ENCODE results near the gene SCAPER.

The SCAPER gene

GRCh38 chr15:76756381-76756780 lies 148.8 kb downstream of the SCAPER start:
- TF ChIP-seq REST (IDR thresholded peaks at IDR 0.05; ENCODE audit: insufficient read depth in 1 of 2, low read depth in 2 of 2, low read length in 2 of 2) (no peak), TAF1 (IDR thresholded peaks at IDR 0.05; ENCODE audit: borderline replicate concordance, insufficient read depth, low read length) (no peak), FOXP2 (optimal IDR thresholded peaks at IDR 0.05; ENCODE audit: borderline replicate concordance, extremely low read depth, extremely low read length, insufficient read depth) (no peak), POLR2AphosphoS5 (IDR thresholded peaks at IDR 0.05; ENCODE audit: low read depth, low read length) (no peak), SIN3A (IDR thresholded peaks at IDR 0.05; ENCODE audit: borderline replicate concordance, insufficient read depth, low read length) (no peak)

GRCh38 chr15:76753771-76754170 lies 151.4 kb downstream of the SCAPER start:
- TF ChIP-seq FOXP2 (optimal IDR thresholded peaks at IDR 0.05; ENCODE audit: borderline replicate concordance, extremely low read depth, extremely low read length, insufficient read depth), result no peak
- TF ChIP-seq REST (IDR thresholded peaks at IDR 0.05; ENCODE audit: insufficient read depth in 1 of 2, low read depth in 2 of 2, low read length in 2 of 2), result no peak
- no peak for TF ChIP-seq POLR2AphosphoS5 (IDR thresholded peaks at IDR 0.05; ENCODE audit: low read depth, low read length)
- no peak for TF ChIP-seq SIN3A (IDR thresholded peaks at IDR 0.05; ENCODE audit: borderline replicate concordance, insufficient read depth, low read length)
- no peak for TF ChIP-seq TAF1 (IDR thresholded peaks at IDR 0.05; ENCODE audit: borderline replicate concordance, insufficient read depth, low read length)

GRCh38 chr15:76753131-76753530 lies 152.0 kb downstream of the SCAPER start:
- no peak for TF ChIP-seq POLR2AphosphoS5 (IDR thresholded peaks at IDR 0.05; ENCODE audit: low read depth, low read length)
- no peak for TF ChIP-seq REST (IDR thresholded peaks at IDR 0.05; ENCODE audit: insufficient read depth in 1 of 2, low read depth in 2 of 2, low read length in 2 of 2)
- TF ChIP-seq FOXP2 (optimal IDR thresholded peaks at IDR 0.05; ENCODE audit: borderline replicate concordance, extremely low read depth, extremely low read length, insufficient read depth), result no peak

GRCh38 chr15:76752549-76752948 lies 152.6 kb downstream of the SCAPER start:
- no peak for TF ChIP-seq TAF1 (IDR thresholded peaks at IDR 0.05; ENCODE audit: borderline replicate concordance, insufficient read depth, low read length)
- no peak for TF ChIP-seq POLR2AphosphoS5 (IDR thresholded peaks at IDR 0.05; ENCODE audit: low read depth, low read length)
- no peak for TF ChIP-seq REST (IDR thresholded peaks at IDR 0.05; ENCODE audit: insufficient read depth in 1 of 2, low read depth in 2 of 2, low read length in 2 of 2)
- no peak for TF ChIP-seq SIN3A (IDR thresholded peaks at IDR 0.05; ENCODE audit: borderline replicate concordance, insufficient read depth, low read length)
- no peak for TF ChIP-seq FOXP2 (optimal IDR thresholded peaks at IDR 0.05; ENCODE audit: borderline replicate concordance, extremely low read depth, extremely low read length, insufficient read depth)

- TF ChIP-seq TAF1 (IDR thresholded peaks at IDR 0.05; ENCODE audit: borderline replicate concordance, insufficient read depth, low read length) (no peak), FOXP2 (optimal IDR thresholded peaks at IDR 0.05; ENCODE audit: borderline replicate concordance, extremely low read depth, extremely low read length, insufficient read depth) (no peak), POLR2AphosphoS5 (IDR thresholded peaks at IDR 0.05; ENCODE audit: low read depth, low read length) (no peak), REST (IDR thresholded peaks at IDR 0.05; ENCODE audit: insufficient read depth in 1 of 2, low read depth in 2 of 2, low read length in 2 of 2) (no peak), SIN3A (IDR thresholded peaks at IDR 0.05; ENCODE audit: borderline replicate concordance, insufficient read depth, low read length) (no peak)
These were observed 167.6 kb downstream of the SCAPER start for GRCh38 chr15:76737573-76737972.

Measured in PFSK-1 (cell line).